HG02759 (cell line): ENCODE data around the gene CDH4.

Experiments used
- ATAC-seq: cut with Tn5 transposase; IDR thresholded peaks from one replicate; pipeline ENCODE4 v1.9.1; 2021; ENCODE audit warnings: mild to moderate bottlenecking, moderate library complexity; ENCODE audit not compliant: unreplicated experiment

Gene CDH4

DNA sequence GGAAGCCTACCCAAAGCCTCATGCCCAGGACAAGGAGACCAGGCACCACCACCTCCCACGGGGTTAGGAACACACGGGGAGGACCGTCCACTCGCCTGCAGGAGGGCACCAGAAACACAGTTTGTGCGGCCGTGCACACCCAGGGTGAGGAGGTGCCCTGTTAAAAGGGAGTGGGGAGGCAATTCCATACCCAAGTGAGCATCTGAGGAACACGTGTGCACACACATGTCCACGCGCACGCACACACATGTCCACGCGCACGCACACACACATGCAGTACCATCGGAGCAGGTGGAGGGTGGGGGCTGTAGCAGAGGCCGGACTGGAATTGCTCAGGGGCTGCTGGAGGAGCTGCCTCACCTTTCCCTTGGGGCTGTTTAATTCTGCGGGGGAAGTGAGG, 554.3 kb downstream of the CDH4 start:
- no peak for ATAC-seq

DNA sequence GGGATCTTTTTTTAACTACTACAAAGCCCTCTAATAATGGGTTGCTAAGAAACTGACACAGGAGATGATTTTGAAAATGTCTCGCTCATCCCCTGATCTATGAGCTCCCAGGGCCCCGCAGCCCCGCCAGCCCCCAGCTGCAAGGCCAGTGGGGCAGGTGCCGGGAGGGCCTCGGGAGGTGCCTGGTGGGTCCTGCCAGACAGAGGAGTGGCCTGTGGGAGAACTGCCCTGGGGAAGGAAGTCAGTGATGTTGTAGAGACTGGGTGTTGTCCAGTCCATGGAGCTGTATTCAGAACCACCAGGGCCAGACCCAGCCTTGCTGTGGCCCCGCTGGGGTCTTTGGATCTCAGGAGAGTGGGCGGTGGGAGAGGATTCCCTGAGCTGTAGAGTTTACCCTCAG, 554.9 kb downstream of the CDH4 start:
- no peak for ATAC-seq

DNA sequence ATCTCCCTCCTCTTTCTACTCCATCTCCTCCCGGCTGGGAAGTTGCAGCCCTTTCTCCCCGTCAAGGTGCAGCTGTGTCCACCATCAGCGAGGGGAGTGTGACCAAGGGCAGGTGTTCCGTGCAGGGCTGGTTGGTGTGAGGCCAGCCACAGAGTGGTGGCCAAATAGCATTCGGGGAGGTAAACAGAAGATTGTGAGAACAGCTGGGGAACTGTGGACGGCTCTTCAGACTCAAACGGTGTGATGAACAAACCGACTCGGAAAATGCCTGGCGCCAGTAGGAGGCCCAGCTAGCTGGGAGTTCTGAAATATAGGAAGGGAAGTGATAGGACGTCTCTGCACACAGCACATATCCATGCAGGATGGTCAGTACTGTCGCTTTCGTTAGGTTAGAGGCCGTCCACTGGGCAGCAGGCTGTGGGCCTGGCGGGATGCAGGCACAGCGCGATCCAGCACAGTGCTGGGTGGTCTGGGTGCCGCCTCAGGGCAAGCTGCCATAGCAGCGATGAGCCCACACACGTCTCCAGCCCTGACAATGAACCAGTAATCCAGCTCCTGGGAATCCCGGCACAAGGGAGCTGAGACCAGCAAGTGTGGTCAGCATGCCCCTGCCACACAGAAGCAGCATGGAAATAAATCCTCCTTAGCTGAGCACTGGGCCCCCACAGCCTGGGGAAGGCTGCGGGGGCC, 555.6 kb downstream of the CDH4 start:
- ATAC-seq: no peak

DNA sequence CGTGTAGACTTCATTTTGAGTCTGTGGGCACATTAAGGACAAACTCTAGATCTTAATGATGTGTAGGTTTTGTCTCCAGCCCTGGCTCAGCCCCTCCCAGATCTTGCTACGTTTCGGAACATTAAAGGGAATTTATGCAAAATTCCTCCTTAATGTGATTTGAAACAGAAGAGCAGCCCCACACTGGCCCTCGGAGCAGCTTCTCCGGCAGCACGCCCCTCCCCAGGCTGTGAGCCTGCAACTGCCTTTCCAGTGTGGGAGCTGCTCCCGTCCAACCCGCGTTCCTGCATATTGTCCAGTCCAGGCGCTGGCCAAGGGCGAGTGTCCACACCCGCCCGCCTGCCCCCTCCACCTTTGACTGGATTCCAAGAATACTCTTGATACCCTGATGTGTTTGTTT, 556.4 kb downstream of the CDH4 start:
- no peak for ATAC-seq

DNA sequence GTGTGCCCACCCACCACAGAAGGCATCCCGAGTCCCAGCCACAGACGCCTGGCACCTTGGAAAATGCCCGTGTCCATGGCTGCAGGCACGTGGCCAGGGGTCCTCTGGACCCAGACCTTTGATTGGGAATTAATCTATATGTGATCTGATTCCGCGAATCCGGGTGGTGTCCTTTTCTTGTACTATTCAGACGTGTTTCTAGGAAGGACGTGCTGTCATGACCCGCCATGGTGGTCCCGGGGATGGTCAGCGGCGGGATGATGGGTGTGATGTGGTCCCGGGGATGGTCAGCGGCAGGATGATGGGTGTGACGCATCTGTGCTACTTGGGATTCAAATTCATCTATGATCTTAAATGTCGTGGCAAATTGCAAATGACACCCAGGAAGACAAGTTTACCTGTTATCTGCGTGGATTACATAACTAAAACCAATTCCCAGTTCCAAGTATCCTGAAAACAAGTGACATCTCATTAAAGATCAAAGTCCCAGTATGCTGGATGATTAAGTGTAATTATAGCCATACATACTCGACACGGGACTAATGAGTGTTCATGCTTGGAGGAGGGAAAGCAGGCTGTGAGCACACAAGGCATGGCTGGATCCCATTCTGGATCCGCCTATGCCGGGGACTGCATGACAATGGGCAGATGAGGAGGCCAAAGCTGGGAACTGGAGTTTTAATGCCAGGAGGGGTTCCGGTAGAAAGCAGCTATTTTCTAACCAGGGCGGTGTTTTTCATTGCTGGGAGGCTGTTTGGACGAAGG, 557.1 kb downstream of the CDH4 start:
- ATAC-seq: no peak

DNA sequence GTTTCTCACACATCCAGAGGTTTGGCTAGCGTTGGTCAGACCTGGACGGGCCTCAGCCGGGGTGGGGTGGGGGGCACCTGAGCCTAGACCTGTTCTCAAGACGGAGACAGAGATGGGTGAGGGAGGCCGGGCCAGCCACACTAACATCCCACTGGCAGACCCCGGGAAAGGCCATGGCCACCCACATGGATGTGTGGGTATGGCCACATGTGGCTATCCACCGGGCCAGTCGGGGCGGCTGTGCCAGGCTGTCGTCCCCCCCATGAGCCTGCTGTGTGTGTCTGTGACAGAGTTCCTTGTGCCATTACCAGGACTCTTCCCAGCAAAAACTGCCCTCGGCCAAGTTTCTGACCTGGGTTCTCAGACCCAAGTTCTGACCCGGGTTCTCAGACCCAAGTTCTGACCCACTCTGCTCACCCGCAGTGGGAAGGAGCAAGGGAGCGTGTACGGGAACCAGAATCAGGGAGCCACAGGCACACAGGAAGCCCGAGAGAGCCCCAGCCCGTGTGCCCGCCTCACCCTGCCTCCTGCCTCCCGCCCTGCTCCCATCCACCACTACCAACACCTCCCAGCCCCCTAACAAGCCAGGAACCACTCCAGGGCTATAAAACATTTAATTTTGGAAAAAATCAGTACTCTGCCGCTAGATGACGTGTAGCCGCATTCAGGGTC, 558.1 kb downstream of the CDH4 start:
- no peak for ATAC-seq

DNA sequence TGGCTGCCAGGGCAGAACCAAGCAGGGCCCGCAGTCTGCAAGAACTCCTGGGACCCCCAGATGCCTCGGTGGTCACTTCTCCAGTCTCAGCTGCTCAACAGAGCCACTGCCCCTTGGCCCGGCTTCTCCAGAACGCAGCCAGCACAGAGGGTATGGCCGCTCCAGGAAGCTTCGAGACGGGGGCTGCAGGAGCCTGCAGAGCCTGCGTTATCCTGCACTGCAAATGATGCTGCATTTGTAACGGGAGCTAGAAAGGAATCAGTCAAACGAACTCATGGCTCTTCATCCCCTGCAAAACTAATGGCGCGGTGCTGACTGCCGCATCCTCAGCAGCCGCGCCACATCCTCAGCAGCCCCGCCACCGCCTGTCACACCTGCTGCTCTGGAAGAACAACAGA, 558.7 kb downstream of the CDH4 start:
- no peak for ATAC-seq

DNA sequence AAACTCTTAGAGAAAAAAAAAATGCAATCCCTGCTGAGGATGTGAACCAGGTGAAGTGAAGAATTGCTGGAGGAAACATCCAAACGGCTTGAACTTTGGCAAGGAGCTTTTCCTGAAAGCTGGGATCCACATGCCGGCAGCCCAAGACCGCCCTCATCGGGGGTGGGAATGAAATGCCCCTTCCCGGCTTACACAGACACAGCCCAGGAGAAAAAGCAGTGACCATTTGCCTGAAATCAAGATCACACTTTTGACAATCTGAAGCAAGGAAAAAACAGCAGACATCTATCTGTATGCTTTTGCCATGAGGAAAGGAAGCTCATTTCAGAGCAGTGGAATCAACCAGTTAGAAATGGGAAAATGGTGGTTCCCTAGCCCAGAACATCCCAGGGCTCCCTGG, 559.1 kb downstream of the CDH4 start:
- no peak for ATAC-seq

DNA sequence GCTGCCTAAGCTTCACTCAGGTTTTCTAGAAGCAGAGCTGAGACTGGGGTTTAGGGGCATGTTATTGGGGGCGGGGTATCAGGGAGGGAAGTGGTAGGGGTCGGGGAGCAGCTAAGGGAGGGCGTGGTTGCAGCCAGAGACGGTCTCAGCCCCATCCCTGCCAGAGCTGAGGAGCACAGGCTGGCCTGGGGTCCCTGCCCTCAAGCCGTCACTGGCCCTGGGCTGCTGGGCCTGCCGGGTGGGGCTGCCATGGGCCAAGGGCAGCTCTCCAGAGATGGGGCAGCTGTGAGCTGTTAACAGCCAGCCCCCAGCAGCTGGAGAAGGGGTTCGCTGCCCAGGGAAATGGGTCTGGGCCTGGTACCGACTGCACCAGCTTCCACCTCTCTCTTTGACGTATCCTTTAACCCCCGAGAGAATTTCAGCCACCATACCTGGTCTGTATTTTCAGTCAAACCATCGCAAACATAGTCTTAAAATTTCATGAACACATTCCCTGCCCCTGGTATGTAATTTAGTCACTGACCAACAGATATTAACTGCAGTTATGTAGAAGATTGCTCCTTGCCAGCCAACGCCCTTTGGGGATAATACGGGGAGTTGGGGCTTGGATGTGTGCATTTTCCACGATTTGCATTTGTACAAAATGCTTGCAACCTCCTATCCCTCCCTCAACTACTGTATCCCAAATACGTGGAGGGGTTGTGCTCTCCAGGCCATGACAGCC, 560.2 kb downstream of the CDH4 start:
- ATAC-seq: no peak

DNA sequence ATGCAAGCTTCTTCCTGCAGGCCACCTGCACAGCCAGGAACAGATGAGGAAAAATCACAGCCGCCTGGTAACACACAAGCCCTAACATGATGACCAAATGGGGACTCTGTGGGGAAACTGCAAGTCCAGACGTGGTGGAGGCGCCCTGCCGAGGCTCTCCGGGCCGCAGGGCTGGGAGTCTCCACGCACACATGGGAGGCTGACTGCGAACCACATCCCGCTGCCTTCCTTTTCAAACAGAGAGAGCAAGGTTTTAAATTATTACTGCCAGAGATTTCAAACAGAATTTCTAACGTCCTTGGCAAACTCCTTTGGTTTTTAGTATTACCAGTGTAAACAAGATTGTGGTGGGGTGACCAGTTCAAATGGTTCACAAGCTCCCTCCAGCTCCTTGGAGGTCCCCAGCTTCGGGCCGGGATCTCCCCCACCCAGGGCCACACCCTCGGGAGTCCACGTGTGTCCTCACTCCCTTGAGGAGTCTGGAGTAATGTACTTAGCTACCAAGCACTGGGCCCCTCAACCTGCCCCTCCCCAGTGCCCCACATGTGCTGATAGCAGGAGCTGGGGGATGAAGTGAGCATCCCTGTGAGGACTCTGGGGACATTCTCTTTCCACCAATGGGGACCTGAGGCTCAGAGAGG, 560.9 kb downstream of the CDH4 start:
- ATAC-seq: no peak

DNA sequence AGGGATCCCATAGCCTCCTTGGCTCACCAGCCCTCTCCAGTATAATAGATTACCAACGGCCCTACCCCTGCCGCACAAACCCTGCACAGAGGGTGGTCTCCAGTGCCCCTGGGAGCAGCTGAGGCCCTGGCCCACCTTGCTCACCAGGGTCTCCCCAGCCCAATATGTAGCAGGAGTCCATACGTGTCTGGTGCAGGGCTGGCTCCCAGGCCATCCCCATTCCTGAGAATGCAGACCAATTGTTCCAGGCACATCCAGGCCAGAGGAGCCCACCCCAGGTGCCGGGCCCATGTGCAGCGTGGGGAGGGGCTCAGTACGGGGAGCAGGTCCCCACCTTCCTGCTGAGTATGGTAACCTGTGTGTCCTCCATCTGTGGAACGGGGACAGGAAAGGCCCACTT, 561.7 kb downstream of the CDH4 start:
- no peak for ATAC-seq

DNA sequence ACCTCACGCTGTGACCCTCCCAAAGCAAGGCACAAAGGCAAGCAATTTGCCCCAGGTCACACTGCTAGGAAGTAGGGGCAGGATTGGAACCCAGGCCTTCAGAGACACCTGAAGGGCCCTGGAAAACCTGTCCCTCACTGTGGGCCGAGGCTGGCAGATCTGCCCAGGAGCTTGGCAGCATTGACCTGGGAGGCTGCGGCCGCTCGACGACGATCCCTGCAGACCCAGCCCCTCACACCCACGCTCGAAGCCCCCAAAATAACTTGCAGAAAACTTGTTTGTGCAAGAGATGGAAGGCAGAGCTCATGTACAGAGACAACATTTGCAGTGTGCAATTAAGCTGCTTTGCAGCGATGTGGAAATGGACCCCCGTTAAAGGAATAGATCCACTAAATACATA, 562.2 kb downstream of the CDH4 start:
- ATAC-seq: no peak

DNA sequence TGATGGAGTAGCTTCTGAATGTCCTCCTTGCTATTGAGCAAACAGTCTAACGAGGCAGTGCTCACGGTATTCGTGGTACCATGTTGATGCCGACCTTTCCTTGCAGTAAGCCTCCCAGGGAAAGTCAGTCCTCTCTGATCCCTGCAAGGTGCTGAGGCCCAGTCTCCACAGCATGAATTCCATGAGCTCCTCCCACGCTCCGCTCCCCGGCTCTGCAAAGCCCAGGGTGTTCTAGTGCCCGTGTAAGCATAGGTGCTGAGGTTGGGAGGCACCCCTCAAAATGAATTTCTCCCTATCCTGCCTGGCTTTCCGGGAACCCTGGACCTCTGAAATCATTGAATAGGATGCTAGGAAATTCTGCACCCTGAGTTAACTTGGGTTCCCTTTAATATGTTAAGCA, 562.7 kb downstream of the CDH4 start:
- ATAC-seq: no peak

DNA sequence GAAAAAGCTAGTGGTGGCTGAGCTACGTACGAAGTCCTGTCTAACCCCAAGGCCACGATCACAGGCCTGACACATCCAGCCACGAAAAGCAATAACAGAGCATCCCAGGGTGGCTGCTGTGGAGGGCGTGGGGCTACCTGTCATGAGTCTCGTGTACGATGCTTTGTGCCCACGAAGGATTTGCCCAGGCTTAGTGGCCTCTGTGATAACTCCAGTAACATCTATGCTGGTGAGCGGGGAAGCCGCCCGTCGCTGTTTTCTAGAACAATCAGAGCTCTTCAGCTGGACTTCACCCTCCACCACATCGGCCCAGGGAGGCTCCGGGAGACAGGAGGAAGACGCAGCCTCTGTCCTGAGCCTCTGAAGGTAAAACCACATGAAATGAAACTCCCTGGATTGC, 563.1 kb downstream of the CDH4 start:
- no peak for ATAC-seq

DNA sequence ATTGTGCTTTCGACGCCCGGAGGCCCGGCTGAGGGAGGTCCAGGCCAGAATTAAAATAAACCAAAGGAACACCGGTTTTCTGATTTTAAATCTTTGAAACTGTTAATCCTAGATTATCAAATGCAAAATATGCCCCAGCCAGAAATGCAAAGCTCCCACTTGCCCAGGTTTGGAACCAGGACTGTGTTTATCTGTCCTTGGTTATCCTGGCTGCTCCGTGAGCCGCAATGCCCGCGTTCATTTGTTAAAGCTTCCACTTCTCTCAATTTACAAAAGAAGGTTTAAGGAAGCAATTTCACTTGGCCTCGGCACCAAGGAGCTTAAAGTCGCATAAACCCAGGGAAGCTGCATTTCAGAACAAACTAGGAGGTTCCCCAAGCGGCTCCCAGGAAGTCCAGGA, 563.6 kb downstream of the CDH4 start:
- ATAC-seq: no peak

DNA sequence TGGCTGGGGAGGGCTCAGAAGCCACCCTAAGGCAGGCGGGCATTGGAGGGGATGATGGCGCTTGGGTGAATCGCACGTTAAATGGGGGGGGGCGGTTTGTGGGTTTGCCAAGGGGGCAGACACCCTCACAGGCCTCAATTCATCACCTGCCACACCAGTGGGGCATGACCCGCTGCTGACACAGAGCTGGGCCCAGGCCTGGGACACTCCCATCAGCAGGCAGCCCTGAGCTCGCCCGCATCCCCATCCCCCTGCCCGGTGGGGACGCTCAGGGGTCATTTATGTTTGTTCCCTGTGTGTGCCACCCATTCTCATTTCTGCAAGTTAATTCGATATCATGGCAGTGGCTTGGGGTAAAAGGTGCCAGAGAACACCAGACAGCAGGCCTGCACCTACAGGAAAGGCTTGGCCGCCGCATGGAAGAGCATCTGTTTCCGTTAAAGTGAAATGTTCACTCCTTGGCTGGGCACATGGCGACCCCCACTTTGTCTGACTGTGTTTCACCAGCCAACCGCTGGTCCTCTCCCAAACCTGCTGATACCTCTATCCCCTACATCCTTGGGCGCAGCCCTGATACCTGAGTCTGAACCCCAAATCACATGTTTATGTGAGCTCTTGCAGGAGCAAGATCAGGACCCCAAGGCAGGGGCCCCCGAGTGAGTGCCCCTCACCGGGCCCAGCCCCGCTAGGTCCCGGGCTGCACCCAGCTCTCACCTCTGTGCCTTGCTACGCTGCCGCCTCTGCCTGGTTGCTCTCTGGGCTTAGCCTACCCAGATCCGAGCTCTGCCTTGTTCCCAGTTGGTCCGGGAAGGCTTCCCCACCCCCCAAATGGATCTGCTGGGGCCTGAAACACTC, 564.8 kb downstream of the CDH4 start:
- ATAC-seq: no peak

DNA sequence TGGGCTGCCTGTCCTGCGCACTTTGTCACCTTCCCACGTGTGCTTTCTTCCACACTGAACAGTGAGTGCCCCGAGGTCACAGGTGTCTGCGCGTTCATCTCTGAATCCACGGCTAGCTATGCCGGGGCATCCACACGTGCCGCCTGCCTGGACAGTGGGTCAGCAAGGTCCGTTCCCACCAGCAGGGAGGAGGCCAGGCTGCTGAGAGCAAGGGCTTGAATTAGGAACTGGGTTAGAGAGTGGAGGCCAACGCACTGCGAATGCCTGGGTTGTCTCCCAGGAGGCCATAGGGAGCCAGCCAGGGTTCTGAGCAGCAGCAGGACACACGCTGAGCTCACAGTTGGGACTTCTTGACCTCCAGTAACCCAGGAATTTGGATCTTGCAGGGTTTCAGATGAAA, 565.5 kb downstream of the CDH4 start:
- ATAC-seq: no peak

DNA sequence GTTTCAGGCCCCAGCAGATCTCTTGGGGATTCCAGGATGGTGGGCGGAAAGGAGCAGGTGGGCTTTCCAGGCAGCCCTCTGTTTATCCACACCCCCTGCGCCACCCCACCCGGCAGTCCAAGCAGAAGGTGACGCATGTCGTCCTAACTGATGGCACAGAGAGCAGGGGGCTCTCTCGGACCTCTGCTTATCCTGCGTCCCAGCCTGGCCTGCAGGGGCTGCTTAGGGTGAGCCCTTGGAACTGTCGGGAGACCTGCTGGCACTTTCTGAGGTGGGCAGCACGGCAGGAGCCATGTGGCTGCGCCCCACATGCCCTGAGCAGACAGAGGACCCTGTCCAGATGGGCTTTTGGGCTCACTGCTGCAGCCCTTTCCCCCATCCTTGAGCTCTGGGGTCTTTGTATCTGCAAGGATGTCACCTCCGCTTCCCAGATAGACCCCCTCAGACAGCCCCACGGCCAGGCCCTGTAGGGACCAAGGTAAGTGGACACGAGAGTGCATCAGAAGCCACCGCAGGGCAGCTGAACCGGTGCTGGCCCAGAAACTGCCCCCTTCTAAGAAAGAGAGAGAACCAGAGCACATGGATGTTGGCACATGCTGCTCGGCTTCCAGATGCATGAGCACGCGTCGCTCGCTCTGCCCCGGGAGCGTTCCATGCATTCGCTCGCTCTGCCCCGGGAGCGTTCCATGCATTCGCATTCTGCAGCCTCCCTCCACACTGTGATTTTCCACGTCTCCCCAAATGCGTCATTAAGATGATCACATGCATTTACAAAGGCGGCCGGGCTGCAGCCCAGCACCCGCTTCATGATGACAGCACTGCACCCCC, 566.9 kb downstream of the CDH4 start:
- ATAC-seq: no peak

DNA sequence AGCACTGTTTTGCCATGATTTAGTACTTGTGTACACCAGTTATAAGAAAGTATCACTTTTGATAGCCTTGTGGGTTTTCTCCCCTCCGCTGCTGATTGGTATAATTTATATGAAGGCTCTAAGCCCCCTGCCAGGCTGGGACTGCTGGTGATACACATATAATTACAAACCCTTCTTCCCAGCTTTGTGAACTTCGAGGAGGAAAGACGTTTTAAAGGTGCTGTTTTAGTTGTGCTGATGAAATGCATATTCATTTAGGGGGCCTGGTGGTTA, 567.4 kb downstream of the CDH4 start:
- no peak for ATAC-seq
